Activated naive CD4-positive, alpha-beta T cell treated with anti-CD3 and anti-CD28 coated beads, Interleukin-2, amount 10 ng/mL, durations not matched to agents 7 days and 5 days (primary cell): ENCODE results near the gene STXBP5L.
"Not testable (repeated sequence)": the region's sequence is repeated elsewhere in the genome, so short reads cannot be mapped to it uniquely, and the experiment has no call there.

ENCODE experiments used
- CTCF ChIA-PET: fragments of 350-600 bp; sonication (Branson Sonifier 250); formaldehyde crosslinking; loops from one replicate; lab custom pipeline; 2021; ENCODE audit warnings: antibody characterized with exemption; lab: Charles Lee
- DNase-seq: peaks from one replicate; pipeline ENCODE4 v3.0.0-alpha.2; 2020
- H3K27ac Mint-ChIP-seq: one replicate; pipeline ENCODE4 v1.8.0; 2021; ENCODE audit warnings: mild to moderate bottlenecking, moderate library complexity, mixed read lengths
- H3K27me3 Mint-ChIP-seq: one replicate; pipeline ENCODE4 v1.8.0; 2021; ENCODE audit warnings: mild to moderate bottlenecking, mixed read lengths
- H3K36me3 Mint-ChIP-seq: one replicate; pipeline ENCODE4 v1.8.0; 2021; ENCODE audit warnings: mixed read lengths
- H3K4me1 Mint-ChIP-seq: one replicate; pipeline ENCODE4 v1.8.0; 2021; ENCODE audit warnings: mixed read lengths
- H3K4me3 Mint-ChIP-seq: one replicate; pipeline ENCODE4 v1.8.0; 2021; ENCODE audit warnings: mild to moderate bottlenecking, moderate library complexity, mixed read lengths
- H3K9me3 Mint-ChIP-seq: one replicate; pipeline ENCODE4 v1.8.0; 2021; ENCODE audit warnings: mixed read lengths

The STXBP5L gene

DNA sequence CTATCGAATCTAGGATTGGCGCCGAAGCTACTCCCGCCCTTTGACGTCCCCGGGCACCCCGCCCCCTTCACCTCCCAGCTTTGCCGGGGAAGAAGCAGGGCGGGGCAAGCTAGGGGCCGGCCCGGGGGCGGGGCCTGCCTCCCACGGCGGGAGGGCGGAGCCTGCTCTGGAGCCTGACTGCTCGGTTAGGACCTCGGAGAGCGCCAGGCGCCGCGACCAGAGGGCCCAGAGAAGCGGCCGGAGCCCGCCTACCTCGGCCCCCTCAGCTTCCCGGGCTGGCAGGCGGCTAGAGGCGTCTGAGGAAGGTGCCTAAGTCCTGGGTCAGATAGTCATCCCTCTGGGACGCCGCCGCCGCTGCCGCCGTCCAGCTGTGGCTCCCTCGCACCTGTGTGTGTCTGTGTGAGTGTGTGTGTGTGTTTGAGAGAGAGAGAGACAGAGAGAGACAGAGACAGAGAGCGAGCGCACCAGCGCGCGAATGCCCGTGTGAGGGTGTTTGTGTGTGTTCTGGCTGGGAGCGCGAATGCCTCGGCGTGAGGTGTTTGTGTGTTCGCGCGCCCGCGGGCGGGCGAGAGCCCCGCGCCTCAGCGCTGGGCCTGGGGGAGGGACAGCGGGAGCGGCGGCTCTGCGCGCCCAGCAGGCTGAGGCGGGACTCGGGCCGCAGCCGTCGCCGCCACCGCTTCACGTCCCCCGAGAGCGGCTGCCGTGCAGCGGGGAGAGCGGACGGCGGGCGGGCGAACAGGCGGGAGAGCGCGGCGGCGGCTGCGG, at the start of gene STXBP5L:
Gene STXBP5L (plus strand): TSS at position 176 of the 765 bp plus-strand sequence. CDS start 1,374 bp downstream, outside the sequence.
- Mint-ChIP-seq H3K36me3 (peaks cover 1% of the 10 kb centered on the region), H3K27ac (peak within 1 kb of the TSS; percentile 56), H3K4me3 (peak within 1 kb of the TSS; percentile 68), H3K9me3 (peaks cover 2% of the 10 kb centered on the region), H3K27me3 (peaks cover 30% of the 10 kb centered on the region), H3K4me1 (peaks cover 17% of the 10 kb centered on the region)
- peak; percentile 61 for DNase-seq
- CTCF ChIA-PET = interaction anchor here (1.2 kb wide), 1 partner anchor 37 kb away, joined by 3 read pairs; no protein-coding TSS in a partner anchor

DNA sequence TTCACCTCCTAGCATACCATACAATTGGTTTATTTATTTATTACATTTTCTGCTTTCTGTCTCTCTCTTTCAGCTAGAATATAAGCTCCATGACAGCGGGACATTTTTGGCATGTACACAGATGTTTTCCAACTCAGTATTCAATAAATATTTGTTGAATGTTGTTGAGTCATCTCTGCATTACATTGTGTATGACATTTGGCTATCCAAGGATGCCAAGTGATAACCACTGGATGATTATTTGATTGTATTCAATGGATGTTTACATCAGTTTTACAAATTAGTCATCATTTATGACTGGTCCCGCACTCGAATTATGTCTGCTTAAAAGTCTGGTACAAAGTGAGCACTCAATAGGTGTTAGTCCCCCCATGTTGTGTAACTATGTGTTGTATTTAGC, 49.5 kb upstream of the STXBP5L start:
- H3K9me3 Mint-ChIP-seq = no peaks in the 10 kb centered on the region
- no peaks in the 10 kb centered on the region for H3K27me3 Mint-ChIP-seq
- no peak for DNase-seq
- H3K4me3 Mint-ChIP-seq = no peak overlapping the region
- CTCF ChIA-PET = no interaction called here
- H3K27ac Mint-ChIP-seq = no peak overlapping the region
- H3K36me3 Mint-ChIP-seq = no peaks in the 10 kb centered on the region
- H3K4me1 Mint-ChIP-seq = no peaks in the 10 kb centered on the region

DNA sequence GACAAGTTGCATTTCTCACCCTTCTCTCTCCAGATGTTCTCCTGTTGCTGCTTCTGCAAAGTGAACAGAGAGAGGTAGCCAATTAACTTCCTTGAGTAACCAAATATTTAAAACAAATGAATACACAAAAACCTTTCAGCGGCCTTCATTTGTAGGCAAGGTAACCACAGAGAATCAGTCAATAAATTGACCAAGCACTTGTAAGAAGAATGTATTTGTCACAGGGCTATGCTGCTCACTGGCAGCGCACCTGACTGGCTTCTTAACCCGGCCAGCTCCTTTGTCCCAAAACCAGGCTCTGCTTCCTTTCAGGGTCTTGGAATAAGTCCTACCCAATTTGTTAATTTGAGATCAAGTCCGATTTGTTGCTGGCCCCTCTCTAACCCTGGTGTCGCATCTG, 43.5 kb upstream of the STXBP5L start:
- no peak overlapping the region for H3K4me3 Mint-ChIP-seq
- no peaks in the 10 kb centered on the region for H3K36me3 Mint-ChIP-seq
- DNase-seq = no peak
- H3K9me3 Mint-ChIP-seq = no peaks in the 10 kb centered on the region
- no peaks in the 10 kb centered on the region for H3K4me1 Mint-ChIP-seq
- CTCF ChIA-PET = no interaction called here
- no peaks in the 10 kb centered on the region for H3K27me3 Mint-ChIP-seq
- no peak overlapping the region for H3K27ac Mint-ChIP-seq

DNA sequence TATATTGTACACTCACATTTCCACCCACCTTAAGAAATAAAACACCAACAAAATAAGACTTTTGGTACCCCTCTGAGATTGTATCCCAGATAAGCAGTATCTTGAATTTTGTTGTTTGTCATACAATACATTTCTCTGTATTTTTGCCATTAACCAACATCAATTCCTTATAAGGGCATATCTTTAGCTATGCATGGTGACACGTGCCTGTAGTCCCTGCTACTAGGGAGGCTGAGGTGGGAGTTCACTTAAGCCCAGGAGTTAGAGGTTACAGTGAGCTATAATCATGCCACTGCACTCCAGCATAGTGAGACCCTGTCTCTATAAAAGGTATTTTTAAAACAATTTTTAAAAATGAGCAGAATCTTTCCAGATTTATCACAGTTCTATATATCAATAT, 32.5 kb upstream of the STXBP5L start:
- Mint-ChIP-seq H3K27ac (no peak overlapping the region), H3K9me3 (no peaks in the 10 kb centered on the region), H3K27me3 (no peaks in the 10 kb centered on the region), H3K36me3 (no peaks in the 10 kb centered on the region), H3K4me3 (no peak overlapping the region), H3K4me1 (no peaks in the 10 kb centered on the region)
- no peak for DNase-seq
- CTCF ChIA-PET = no interaction called here

DNA sequence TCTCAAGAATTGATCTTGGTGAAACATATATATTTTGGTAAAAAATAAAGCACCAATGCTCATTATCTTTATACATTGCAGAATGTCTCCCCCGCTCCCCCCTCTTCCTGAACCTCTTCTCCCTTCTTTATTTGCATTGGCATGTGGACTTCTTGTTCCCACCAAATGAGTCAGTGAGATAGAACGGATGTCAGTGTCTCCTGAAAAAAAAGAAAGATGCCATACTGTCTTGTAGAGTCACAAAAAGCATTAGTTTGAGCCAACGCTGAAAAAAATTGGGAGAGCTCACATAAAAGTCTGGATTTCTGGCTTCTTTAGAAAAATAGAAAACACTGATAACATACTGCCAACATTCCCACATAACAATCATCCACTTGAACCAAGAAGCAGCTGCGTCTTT, 32.0 kb upstream of the STXBP5L start:
- no peak overlapping the region for H3K27ac Mint-ChIP-seq
- H3K9me3 Mint-ChIP-seq = no peaks in the 10 kb centered on the region
- no peak overlapping the region for H3K4me3 Mint-ChIP-seq
- no peaks in the 10 kb centered on the region for H3K27me3 Mint-ChIP-seq
- no peaks in the 10 kb centered on the region for H3K36me3 Mint-ChIP-seq
- no peak for DNase-seq
- H3K4me1 Mint-ChIP-seq = no peaks in the 10 kb centered on the region
- CTCF ChIA-PET = no interaction called here

- CTCF ChIA-PET = no interaction called here
- Mint-ChIP-seq H3K9me3 (no peaks in the 10 kb centered on the region), H3K27ac (no peak overlapping the region), H3K4me1 (no peaks in the 10 kb centered on the region), H3K4me3 (no peak overlapping the region), H3K36me3 (no peaks in the 10 kb centered on the region), H3K27me3 (no peaks in the 10 kb centered on the region)
- no peak for DNase-seq
Observed at GRCh38 chr3:120879411-120879810, 28.6 kb upstream of the STXBP5L start.

GRCh38 chr3:120892921-120893320, 15.1 kb upstream of the STXBP5L start:
- Mint-ChIP-seq H3K36me3 (no peaks in the 10 kb centered on the region), H3K4me1 (no peaks in the 10 kb centered on the region), H3K4me3 (no peak overlapping the region), H3K27me3 (no peaks in the 10 kb centered on the region), H3K9me3 (no peaks in the 10 kb centered on the region), H3K27ac (no peak overlapping the region)
- DNase-seq = no peak
- CTCF ChIA-PET = no interaction called here

- no peak overlapping the region for H3K27ac Mint-ChIP-seq
- CTCF ChIA-PET = no interaction called here
- no peaks in the 10 kb centered on the region for H3K4me1 Mint-ChIP-seq
- H3K27me3 Mint-ChIP-seq = no peaks in the 10 kb centered on the region
- DNase-seq = no peak
- no peaks in the 10 kb centered on the region for H3K36me3 Mint-ChIP-seq
- no peaks in the 10 kb centered on the region for H3K9me3 Mint-ChIP-seq
- H3K4me3 Mint-ChIP-seq = no peak overlapping the region
Observed at GRCh38 chr3:120894316-120895057, 13.5 kb upstream of the STXBP5L start.

GRCh38 chr3:120901716-120902115, 6.3 kb upstream of the STXBP5L start:
- H3K4me3 Mint-ChIP-seq, H3K27me3 Mint-ChIP-seq, H3K9me3 Mint-ChIP-seq, CTCF ChIA-PET, H3K4me1 Mint-ChIP-seq, H3K27ac Mint-ChIP-seq, H3K36me3 Mint-ChIP-seq, DNase-seq: not testable (repeated sequence)

DNA sequence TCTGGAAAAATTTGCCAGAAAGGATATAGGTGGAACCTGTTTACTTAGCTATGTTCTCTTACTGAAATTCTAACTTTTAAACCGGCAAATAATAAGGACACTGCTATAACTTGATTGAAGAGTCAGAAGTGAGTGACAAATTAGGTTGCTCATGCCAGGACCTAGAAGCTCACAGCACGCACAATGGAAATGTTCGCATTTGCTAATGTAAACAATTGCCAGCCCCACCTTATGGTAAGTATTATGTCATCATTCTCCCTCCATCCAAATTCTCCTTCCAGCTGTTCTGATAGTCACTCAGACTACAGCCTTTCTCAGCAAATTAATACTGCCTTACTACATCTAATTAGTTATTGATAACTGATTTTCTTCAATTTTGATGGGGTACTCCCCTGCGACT, 4.8 kb upstream of the STXBP5L start:
- peaks cover 16% of the 10 kb centered on the region for H3K27me3 Mint-ChIP-seq
- peaks cover under 1% of the 10 kb centered on the region for H3K36me3 Mint-ChIP-seq
- no peak for DNase-seq
- H3K27ac Mint-ChIP-seq = no peak overlapping the region
- H3K4me1 Mint-ChIP-seq = peaks cover 6% of the 10 kb centered on the region
- CTCF ChIA-PET = interaction anchor here (0.6 kb wide), 1 partner anchor 245 kb away, joined by 3 read pairs; no protein-coding TSS in a partner anchor
- peaks cover 4% of the 10 kb centered on the region for H3K9me3 Mint-ChIP-seq
- H3K4me3 Mint-ChIP-seq = no peak overlapping the region

DNA sequence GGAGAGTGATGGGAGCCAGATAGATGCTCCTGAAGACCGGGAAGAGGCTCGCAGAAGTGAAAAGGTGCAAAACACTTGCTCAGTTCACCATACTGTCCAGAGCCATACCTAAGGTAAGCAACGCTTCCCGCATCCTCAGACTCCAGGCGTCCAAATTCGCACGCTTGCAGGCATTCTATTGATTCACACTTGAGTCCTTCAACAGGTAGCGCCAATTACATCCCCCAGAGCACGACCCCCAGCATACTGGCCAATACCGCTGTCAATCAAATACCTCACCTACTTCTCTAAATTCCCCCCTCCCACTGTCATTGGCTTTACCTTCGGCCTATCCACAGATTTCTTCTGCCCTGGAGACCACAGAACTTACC, 361 bp upstream of the STXBP5L start:
- H3K4me3 Mint-ChIP-seq = peak overlapping the region; percentile 38
- peaks cover 30% of the 10 kb centered on the region for H3K27me3 Mint-ChIP-seq
- H3K9me3 Mint-ChIP-seq = peaks cover 2% of the 10 kb centered on the region
- DNase-seq = no peak
- H3K4me1 Mint-ChIP-seq = peaks cover 17% of the 10 kb centered on the region
- H3K27ac Mint-ChIP-seq = no peak overlapping the region
- CTCF ChIA-PET = no interaction called here
- H3K36me3 Mint-ChIP-seq = peaks cover 1% of the 10 kb centered on the region

- no peak for DNase-seq
- peaks cover 30% of the 10 kb centered on the region for H3K27me3 Mint-ChIP-seq
- peak overlapping the region; percentile 24 for H3K4me3 Mint-ChIP-seq
- no peak overlapping the region for H3K27ac Mint-ChIP-seq
- H3K4me1 Mint-ChIP-seq = peaks cover 17% of the 10 kb centered on the region
- H3K36me3 Mint-ChIP-seq = peaks cover 1% of the 10 kb centered on the region
- CTCF ChIA-PET = interaction anchor here (1.2 kb wide), 1 partner anchor 36 kb away, joined by 3 read pairs; no protein-coding TSS in a partner anchor
- H3K9me3 Mint-ChIP-seq = peaks cover 2% of the 10 kb centered on the region
Observed at GRCh38 chr3:120908795-120909601, 993 bp downstream of the STXBP5L start.

- H3K27me3 Mint-ChIP-seq = peaks cover 30% of the 10 kb centered on the region
- DNase-seq = no peak
- H3K4me1 Mint-ChIP-seq = peaks cover 17% of the 10 kb centered on the region
- H3K36me3 Mint-ChIP-seq = peaks cover 1% of the 10 kb centered on the region
- CTCF ChIA-PET = no interaction called here
- H3K27ac Mint-ChIP-seq = no peak overlapping the region
- no peak overlapping the region for H3K4me3 Mint-ChIP-seq
- peaks cover 2% of the 10 kb centered on the region for H3K9me3 Mint-ChIP-seq
Observed at GRCh38 chr3:120909602-120909878, 1.5 kb downstream of the STXBP5L start.

- CTCF ChIA-PET = no interaction called here
- Mint-ChIP-seq H3K4me3 (no peak overlapping the region), H3K27me3 (no peaks in the 10 kb centered on the region), H3K36me3 (no peaks in the 10 kb centered on the region), H3K27ac (no peak overlapping the region), H3K4me1 (no peaks in the 10 kb centered on the region), H3K9me3 (peaks cover 10% of the 10 kb centered on the region)
- no peak for DNase-seq
Observed at GRCh38 chr3:120926146-120926545, 18.1 kb downstream of the STXBP5L start.
